Stimulated activated CD4-positive, alpha-beta T cell treated with anti-CD3 and anti-CD28 coated beads, Interleukin-12 subunit alpha, Interleukin-12 subunit beta, amount 100 ng/mL, for 4 hours (primary cell): Measurements from ENCODE around the gene CHCHD3.
"Not testable (repeated sequence)": the region's sequence is repeated elsewhere in the genome, so short reads cannot be mapped to it uniquely, and the experiment has no call there.

Source experiments
- DNase-seq: peaks from one replicate; pipeline ENCODE4 v3.0.0-alpha.2; 2020

The CHCHD3 gene

DNA sequence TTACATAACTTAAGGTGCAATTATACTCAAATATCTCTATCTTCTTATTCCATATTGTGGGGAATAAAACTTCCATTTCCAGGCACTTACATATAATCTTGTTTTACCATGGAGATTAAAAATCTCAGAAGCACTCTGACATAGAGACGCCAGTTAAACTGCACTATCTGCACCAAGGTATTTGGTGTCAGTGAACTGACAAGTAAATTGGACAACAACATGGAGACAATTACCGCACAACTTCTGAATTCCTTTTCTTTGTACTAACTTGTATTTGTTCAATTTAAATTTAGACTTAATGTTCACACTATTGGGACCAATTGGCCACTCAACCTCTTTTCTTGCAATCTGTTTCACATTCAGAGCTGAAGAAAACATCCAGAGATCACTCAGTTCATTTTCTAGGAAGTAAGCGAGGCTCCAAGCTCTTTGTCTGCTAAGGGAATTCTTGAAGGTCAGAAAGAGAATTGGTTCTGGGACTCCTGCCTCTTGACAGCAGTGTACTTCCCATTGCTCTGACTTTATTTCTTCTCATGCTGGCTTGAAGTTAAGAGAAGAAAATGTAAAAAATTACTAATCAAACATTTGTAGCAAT, 184.7 kb downstream of the CHCHD3 start:
- no peak for DNase-seq

DNA sequence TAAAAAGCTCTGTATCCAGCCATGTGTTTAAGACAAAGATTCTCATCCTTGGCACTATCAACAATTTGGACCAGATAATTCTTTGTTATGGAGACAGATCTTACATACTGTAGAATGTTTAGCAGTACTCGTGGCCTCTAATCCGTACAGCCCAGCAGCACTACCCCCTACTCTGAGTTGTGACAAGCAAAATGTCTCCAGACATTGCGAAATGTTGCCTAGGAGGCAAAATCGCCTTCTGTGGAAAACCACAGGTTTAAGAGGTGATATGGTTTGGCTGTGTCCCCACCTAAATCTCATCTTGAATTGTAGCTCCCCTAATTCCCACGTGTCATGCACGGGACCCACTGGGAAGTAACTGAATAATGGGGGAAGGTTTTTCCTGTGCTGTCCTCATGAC, 186.7 kb downstream of the CHCHD3 start:
- DNase-seq: no peak

DNA sequence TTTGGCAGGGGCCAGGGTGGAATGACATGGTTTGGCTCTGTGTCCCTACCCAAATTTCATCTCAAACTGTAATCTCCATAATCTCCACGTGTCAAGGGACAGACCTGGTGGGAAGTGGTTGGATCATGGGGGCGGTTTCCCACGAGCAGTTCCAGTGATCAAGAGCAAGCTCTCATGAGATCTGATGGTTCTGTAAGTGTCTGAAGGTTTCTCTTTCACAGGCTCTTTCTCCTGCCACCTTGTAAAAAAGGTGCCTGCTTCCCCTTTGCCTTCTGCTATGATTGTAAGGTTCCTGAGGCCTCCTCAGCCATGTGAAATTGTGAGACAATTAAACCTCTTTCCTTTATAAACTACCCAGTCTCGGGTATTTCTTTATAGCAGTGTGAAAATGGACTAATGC, 188.3 kb downstream of the CHCHD3 start:
- no peak for DNase-seq

DNA sequence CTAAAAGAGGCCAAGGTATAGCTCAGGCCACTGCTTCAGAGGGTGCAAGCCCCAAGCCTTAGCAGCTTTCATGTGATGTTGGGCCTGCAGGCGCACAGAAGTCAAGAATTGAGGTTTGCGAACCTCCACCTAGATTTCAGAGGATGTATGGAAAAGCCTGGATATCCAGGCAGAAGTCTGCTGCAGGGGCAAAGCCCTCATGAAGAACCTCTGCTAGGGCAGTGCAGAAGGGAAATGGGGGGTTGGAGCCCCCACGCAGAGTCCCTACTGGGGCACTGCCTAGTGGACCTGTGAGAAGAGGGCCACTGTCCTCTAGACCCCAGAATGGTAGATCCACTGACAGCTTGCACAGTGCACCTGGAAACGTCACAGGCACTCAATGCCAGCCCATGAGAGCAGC, 189.1 kb downstream of the CHCHD3 start:
- not testable (repeated sequence) for DNase-seq

DNA sequence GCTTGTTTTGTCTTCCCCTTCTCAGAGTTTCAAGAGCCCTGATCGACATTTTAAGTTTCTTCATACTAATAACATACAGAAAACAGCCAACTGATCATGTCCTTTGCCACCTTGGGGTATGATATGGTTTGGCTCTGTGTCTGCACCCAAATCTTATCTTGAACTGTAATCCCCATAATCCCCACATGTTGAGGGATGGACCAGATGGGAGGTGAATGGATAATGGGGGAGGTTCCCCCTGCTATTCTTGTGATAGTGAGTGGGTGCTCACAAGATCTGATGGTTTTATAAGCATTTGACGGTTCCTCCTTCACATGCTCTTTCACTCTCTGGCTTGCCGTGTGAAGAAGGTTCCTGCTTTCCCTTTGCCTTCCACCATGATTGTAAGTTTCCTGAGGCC, 190.3 kb downstream of the CHCHD3 start:
- DNase-seq: no peak

DNA sequence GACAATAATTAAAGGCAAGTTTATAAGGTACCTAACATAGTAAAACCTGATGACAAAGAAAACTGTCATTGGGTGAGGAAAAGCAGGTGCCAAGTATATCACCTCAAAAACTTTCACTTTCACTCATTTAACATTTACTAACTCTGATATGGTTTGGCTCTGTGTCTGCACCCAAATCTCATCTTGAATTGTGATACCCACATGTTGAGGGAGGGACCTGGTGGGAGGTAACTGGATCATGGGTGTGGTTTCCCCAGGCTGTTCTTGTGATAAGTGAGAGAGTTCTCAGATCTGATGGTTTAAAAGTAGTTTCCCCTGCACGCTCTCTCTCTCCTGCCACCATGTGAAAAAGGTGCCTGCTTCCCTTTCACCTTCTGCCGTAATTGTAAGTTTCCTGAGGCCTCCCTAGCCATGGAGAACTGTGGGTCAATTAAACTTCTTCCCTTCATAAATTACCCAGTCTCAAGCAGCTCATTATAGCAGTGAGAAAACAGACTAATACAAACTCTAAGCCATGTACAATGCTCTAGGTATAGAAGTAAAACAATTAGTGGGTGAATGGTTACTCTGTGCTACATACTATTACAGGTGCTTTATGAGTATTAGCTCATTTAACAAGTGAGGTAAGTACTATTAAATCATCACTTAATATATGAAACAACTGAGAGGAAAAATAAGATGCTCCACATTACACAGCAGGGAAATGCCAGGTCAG, 199.0 kb downstream of the CHCHD3 start:
- no peak for DNase-seq

DNA sequence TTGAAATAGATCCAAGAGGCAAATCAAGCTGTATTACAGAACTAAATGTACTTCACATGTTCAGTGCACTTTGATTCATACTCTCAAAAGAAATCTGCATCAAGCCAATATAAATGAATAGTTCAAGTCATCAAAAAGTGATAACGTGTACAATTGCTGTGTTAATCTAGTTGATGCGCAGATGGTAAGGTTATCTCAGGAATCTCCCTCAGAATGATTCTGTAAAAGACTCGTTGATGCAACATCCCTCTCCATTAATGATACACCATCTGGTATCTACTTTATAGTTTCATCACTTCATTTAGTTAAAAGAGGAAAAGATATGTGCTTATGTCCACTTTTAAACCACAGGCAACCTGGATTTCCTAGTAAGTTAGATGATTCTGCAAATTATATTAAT, 200.6 kb downstream of the CHCHD3 start:
- DNase-seq: no peak

DNA sequence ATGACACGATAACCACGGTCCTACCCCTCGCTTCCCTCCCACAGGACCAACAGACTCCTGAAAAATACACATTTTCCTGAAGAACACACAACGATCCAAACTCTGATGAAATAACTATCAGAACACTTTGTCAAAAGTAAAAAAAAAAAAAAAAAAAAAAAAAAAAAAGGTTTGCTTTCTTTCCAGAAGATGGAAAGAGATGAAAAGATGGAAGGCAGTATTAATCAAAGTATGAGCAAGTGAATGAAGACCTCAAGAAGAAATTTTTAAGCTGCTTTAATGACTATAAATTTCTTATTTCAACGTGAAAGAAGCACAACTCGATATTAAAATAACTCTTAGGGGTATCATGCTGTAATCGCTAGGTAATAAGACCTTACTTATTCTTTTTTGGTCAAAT, 202.3 kb downstream of the CHCHD3 start:
- DNase-seq: no peak

DNA sequence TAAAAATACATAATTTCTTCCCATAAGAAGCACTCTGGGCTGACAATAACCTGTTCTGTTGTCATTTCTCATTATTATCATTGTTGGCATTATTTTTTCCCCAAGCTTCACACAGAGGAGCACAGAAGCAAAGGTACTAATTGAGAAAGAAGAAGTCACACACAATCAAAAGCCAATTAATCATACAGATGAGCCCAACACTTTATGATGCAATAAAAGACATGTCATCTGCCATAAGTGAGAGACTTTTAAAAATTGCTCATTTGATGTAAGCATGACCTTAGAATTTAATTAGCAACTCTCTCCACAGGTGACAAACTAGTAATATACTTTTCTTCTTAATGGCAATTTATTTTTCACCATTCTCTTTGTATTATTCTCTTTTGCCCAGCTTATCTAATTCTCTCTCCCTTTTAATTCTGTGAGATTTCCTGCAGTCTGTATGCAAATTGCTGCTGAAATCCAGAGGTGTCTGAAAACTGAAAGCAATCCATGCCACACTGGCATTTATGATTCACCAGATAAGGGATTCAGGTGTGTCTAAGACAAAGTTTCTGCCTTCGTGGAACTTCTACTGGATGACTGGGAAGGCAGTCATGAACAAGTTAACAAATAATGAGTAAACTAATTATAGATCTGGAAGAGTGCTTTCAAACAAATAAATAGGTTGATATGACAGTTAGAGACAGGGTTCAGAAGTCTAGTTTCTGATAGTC, 203.5 kb downstream of the CHCHD3 start:
- no peak for DNase-seq

DNA sequence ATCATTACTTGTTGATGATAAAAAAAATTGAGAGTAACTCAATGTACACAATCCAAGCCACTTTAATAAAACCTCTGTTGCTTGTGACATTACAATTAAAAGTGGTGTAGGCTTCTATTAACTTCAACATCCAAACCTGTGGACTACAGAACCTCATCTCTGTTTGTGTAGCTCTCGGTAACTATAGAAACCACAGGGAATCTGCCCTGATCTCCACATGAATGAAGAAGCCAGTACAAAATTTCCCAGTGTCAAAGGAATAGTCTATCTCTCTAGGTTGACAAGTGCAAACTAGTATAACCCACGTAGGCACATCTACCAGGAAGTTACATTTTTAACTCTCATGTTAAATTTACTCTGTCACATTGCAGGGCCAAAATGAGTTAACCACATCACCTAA, 204.3 kb downstream of the CHCHD3 start:
- no peak for DNase-seq

DNA sequence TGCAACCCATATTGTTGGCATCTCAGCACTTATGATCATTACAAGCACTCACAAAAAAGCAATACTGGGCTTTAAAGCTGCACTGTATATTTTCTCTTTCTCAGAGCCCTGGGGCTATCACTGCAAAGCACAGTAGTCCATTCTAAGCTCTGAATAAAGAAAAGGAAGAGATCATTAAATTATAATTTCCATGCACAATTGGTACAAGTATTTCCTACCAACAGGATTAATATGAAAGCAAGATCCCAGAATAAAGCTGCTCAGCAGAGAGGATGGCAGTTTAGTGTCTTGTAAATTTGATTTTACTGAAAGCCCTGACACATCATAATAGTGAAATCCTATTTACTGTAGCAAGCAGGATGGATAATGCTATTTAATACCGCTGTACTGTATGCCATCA, 205.3 kb downstream of the CHCHD3 start:
- no peak for DNase-seq

DNA sequence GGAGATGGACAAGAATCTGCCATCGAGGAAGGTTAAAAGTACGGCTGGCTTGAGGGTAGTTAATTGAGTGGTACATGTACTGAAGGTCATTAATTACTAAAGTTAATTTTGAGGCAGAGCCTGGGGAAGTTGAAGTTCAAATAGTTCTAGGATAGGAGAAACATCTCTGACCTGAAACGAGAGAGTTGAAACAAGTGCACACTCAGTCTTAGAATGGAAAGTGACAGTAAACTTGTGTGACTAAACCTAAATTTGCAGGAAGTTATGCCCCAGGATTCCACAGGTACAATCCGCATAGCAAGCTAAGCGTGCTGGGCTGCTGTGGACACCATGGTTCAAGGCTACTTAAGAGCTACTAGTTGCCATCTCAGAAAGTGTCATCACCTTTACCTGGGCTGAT, 209.9 kb downstream of the CHCHD3 start:
- DNase-seq: no peak

DNA sequence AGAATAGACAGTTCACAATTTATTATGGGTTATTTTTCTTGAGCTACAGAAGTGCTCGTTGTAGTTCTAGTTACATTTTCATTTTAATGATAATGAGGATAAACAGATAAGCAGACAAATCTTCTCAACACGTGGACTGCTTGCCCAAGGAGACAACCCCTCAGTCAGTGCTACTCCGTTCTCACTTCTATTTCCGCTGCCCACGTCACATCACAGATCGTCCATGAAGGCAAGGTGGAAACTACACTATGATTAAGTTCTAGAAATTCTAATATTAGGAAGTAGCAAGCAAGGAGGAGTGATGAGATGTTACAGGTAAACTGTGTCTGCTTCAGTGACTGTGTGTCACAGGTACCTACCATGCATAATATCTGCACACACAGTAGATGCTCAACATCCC, 210.5 kb downstream of the CHCHD3 start:
- no peak for DNase-seq

DNA sequence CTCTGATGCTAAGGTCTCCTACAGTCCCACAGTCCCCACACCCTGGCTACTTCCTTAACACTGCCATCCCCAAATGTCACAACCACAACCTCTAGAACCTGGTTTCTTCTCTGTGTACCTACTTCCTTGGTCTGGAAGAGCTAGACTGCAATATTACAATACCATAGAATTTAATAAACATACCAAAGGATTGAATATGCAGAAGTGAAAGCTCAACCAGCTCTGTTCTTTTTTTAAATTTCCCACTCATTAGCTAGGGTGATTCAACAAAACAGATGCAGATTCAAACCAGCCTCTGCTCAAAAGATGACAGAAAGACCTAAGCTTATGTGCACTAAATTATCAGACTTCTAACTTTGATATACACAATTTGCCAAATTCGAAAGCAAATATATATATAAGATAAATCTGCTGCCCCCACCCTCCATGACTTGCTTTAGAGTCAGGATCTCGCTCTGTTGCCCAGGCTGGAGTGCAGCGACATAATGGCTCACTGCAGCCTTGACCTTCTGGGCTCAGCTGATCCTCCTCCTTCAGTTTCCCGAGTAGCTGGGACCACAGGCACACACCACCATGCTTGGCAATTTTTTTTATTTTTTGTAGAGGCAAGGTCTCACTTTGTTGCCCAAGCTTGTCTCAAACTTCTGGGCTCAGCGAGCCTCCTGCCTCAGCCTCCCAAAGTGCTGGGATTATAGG, 212.6 kb downstream of the CHCHD3 start:
- no peak for DNase-seq

DNA sequence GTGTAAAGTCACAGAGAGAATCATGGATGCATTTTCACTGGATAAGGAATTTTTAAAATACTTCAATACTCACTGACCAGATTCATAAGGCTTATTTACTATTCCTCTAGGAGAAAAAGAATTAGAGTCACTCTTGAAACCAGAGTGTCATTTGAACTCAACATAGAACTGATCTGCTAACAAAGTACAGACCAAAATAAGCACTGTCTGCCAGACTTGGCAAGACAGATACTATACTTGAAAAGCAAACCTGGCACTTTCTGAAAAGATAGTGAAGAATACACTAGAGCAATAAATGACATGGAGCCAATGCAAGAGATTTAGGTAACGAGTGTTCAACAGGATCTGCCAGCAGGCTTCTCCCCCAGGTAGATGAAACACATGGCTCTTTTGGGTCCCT, 215.3 kb downstream of the CHCHD3 start:
- no peak for DNase-seq

DNA sequence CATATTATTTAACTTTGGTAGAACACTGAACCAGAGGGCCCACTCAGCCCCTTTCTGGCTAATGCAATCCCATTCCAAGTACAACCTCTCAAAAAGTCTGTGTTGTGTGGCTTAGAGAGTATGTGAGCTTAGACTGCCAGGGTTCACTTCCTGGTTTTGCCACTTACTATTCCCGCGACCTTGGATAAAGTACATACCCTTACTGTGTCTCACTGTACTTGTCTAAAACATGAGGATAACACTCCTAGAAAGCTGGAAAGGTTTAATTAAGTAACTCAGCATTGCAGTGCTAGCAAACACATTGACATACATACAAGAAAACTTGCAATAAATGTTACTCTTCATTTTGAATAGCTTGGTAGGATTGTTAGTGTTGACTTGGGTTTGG, 215.8 kb downstream of the CHCHD3 start:
- DNase-seq: no peak

DNA sequence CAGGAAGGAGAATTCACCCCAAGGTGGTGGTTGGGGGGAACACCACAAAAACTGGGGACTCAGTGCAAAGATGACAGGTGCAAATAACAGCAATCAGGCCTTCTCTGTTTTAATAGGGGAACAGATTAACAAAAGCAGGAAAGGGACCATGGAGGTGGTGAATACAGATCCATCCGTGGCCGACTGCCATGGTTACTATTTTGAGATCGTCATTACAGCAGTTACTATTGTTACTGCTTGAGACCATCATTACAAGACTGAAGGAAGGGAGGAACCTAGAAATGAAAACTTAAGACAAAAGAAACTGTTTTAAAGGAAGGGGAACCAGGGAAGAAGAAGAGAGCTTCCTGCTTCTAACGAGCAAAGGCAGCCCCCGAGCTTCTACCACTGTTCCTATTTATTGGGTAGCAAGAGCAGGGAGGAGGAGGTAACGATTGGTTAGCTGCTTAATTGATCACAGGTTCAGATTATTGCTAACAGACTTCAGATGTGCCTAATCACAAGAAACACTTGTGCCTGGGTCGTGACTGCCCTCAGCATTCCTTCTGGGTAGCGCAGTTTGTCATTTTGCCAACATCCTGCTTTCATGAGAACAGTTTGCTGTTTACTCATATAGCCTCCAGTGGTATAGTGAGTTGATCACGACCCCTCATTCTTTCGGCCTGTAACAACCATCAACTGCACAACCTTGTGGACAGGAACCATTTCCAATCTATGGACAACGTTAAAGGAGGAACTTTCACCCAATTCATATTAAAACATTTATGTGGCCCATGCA, 216.3 kb downstream of the CHCHD3 start:
- no peak for DNase-seq

DNA sequence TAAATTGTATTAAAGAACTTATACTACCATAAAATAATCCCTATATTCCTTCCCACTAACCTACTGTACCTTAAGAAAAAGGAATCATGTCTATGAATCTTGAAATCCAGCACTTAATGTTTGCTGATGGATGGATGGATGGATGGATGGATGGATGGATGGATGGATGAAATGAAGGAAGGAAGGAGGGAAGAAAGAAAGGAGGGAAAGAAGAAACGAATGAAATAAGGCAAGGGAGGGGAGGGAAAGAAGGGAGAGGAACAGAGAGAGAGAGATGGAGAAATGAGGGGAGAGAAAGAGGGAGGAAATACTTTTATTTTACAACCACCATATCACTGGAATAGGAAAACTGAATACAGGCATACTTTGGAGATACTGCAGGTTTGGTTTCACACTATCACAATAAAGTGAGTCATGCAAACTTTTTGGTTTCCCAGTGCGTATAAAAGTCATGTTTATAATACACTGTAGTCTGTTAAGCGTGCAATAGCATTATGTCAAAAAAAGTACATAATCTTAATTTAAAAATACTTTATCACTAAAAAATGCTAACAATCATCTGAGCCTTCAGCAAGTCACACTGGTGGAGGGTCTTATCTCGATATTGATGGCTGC, 219.8 kb downstream of the CHCHD3 start:
- no peak for DNase-seq

DNA sequence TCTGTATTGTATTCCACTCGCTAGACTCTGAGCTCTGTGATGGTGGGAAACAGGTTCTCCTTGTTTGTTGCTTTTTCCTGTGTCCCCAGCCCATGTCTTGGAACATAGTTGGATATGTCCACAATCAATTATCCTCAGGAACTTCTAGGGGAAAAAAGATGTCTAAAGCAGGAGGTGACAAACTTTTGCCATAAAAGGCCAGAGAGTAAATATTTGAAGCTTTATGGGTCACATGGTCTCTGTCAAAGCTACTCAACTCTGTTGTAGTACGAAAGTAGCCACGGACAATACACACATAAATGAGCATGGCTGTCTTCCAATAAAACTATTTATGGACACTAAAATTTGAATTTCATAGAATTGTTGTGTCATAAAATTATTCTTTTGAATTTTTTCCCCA, 220.5 kb downstream of the CHCHD3 start:
- no peak for DNase-seq

DNA sequence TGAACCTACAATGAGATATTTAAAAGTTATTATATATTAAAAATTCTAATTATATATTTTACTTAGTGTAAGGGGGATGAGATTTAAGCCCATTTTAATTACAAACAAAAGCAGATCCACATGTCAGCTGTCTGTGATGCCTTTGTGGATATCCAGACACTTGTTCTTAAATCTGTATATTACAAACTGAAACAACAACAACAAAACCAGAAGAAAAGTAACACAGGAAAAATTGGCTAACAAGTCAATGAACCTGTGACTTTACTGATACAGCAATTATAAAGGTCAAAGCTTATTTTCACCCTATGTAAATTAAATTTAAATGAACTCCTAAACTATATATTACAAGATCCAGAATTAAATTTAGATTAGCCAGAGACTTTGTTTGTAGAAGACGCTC, 222.7 kb downstream of the CHCHD3 start:
- DNase-seq: no peak

DNA sequence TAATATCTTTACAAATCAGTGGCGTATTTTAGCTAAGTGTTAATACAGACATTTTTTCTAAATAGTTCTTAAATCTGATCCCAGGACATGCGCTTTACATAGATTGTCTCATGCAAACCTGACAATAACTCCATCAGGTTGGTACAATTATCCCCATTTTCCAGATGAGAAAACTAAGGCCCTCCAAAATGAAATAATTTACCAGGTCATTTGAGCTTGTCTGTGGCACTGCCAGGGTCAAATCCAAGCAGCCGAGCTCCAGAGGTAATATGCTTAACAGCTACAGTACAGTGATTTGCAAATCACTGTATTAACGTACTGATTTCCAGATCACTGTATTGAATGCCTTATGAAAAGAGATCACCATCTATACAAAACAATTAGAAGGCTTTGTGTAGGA, 223.1 kb downstream of the CHCHD3 start:
- no peak for DNase-seq

DNA sequence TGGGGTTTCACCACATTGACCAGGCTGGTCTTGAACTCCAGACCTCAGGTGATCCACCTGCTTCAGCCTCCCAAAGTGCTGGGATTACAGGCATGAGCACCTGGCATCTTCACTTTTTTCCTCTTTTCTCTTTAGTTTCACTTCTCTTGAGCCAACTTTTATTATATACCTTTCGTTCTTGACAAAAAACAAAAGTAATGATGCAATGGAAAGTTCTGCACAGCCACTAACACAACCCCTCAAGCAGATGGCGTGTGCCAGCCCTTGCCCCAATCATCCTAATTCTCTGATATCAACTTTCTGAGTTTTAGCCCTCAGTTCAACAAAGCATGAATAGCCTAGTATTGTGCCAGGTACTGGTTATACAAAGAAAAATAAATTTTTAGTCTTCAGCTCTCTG, 223.6 kb downstream of the CHCHD3 start:
- DNase-seq: no peak

DNA sequence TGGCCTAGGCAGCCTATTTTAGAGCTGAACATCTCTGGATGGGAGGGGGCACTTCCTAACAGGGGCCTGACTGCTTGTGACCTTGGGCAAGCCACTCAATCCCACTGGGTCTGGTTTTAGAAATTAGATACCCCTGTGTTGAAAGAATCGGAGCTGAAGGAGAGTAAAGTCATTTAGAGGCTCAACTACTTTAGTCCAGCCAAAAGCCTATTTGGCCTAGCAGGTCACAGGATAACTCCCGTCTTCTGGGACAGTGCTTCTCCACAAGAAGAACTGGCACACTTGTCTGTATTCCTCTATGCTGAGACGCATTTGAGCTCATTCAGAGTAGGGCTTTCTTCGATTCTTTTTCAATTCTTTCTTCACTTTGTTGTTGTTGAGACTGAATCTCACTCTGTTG, 224.2 kb downstream of the CHCHD3 start:
- DNase-seq: no peak
